Inferior parietal cortex (tissue), 1 donor: Measurements from ENCODE around the gene SPZ1.
"Not testable (repeated sequence)": the region's sequence is repeated elsewhere in the genome, so short reads cannot be mapped to it uniquely, and the experiment has no call there.

Experiments
- DNase-seq: peaks from one replicate; pipeline ENCODE4 v3.0.0-alpha.2; 2016; ENCODE audit errors: extremely low spot score

Gene SPZ1

GRCh38 chr5:80337379-80337778, 17.6 kb downstream of the SPZ1 start:
- DNase-seq = no peak

GRCh38 chr5:80339116-80339515, 19.3 kb downstream of the SPZ1 start:
- no peak for DNase-seq

DNA sequence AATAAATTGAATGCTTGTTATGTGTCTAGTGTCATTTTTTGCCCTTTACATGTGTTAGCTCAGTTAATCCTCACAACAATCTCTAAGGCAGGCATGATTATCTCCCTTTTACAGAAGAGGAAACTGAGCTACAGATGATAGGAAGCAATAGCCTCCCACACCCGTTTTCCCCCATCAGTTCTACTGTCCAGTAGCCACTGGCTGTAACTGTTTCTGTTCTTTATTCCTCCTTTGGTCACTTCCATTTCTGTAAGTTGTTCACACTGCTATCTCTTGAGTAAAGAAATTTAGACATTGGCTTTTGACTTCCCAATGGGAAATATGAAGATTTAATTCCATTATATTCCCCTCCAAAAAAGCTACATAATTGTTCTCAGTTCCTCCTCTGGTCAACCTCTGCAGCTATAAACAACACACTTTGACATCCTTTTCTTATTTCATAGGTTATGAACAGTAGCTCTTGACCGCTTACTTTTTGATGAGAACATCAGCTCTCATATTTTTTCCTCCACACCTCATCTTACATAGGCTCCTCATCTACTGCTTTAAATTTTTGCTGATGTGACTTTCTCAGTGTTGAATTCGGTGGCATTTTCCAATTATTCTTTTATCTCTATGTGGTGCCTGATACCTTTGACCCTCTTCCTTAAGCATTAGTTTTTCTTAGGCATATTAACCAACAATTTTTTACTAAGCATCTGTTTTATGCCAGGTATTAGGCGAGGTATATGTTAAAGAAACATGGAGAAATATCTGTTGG, 21.4 kb downstream of the SPZ1 start:
- DNase-seq = no peak

- DNase-seq = no peak
These were observed 23.3 kb downstream of the SPZ1 start for GRCh38 chr5:80343067-80343466.

DNA sequence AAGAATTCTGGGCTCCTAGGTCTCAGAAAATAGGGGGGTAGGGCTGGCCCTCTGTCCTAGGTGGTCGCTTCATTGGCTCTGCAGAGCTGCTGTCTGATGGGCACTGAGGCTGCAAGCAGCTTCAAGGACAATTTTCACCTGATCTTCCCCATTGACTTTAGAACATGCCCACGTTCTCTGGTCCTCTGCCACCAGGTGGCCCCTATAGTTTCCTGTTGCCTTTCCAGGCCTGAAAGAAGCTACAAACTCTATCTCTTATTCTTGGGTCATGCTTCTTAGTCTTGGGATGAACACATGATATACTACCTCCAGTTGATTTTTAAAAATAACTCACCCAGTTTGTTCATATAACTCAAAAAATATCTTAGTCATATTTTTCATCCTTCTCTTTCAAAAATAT, 26.3 kb downstream of the SPZ1 start:
- DNase-seq = peak; percentile 13

DNA sequence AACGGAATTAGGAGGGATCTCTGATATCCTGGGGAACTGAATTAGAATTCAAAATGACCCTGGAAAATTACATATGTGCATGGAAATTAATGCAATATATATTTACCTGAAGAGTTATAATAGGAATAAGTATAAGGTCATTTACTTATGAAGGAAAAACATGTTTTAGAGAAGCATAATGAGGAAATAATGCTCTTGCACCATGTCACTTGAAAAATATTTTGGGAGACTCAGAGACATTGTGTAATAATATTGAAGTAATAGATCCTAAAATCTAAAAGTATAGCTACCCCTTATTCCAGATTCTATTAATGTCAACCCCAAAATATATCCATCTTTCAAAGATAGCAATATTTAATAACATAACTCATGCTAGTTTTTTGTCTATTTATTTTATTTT, 28.4 kb downstream of the SPZ1 start:
- no peak for DNase-seq

DNA sequence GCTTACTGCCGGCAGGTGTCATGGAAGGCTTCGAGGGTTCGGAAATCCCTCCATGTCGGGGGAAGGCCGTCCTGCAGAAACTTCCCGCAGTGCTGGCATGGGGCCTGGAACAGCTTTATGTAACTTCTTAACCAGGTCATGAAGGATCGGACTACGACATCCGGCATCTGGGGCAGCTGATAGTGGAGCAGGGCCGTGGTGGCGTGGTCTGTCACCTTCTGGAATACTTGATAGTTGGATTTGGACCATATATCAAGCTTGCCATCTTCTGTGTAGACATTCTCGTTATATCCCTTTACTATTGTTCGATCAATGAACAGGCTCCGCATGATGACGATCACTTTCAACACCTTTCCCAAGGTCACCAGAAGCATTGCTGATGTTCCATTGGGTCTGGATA, 31.2 kb downstream of the SPZ1 start:
- DNase-seq = not testable (repeated sequence)

- no peak for DNase-seq
These were observed 35.9 kb downstream of the SPZ1 start for GRCh38 chr5:80355686-80356085.

GRCh38 chr5:80357671-80358070, 37.9 kb downstream of the SPZ1 start:
- DNase-seq = no peak

DNA sequence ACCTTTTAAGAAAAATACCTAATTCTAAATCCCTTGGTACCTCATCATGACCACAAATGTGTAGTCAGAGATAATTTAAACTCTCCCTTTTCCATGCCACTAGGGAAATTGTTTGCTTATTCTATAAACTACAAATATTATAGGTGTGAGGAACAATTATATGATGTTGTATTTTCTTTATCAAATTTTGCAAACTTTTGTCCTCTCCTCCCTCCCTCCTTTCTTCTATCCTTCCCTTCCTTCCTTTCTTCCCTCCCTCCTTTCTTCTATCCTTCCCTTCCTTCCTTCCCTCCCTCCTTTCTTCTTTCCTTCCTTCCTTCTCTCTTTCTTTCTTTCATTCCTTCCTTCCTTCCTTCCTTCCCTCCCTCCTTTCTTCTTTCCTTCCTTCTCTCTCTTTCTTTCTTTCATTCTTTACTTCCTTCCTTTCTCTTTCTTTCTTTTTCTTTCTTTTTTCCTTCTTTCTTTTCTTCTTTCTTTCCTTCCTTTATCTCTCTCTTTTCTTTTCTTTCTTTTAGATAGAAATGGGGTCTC, 41.2 kb downstream of the SPZ1 start:
- DNase-seq = no peak

DNA sequence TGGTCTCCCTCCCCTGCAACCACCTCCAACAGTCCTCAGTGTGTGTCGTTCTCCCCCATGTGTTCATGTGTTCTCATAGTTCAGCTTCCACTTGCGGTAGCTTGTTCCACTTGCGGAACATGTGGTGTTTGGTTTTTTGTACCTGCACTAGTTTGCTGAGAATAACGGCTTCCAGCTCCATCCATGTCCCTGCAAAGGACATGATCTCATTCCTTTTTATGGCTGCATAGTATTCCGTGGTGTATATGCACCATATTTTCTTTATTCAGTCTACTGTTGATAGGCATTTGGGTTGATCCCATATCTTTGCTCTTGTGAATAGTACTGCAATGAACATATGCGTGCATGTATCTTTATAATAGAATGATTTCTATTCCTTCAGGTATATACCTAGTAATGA, 45.1 kb downstream of the SPZ1 start:
- no peak for DNase-seq

DNA sequence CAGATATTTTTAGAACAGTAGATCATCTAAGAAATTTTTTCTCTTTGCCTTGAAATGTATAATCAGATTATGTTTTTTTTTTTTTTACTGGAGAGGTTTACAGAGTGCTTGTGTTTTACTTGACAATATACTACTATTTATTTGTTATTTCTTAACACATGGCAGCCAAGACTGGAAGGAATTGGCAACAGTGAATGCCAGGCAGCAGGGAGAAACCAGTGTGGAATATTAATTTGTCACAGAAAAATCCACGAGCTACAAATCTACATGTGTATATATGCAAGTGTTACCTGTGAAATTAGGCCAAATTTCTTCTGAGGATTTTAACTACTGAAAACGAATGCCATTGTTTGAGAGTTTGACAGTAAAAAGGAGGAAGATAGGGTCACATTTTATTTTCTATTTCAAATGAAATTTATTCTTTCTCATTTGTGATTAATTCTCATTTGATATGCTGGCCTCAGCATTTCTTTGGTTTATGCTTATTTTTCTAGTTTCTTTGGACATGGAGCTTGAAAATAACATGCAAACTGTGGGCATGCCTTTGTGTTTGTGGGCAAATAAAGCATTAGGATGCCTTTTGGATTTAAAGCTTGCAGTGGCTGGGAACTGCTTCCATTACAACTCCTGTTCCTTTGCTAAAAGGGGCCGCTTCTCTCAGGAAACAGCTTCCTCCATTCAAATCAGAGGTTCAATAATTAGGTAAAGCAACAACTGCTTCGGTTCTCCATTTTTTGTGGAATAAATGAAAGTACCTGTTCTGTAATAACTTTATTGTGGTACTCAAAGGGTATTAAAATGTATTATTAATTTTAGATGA, 49.1 kb downstream of the SPZ1 start:
- peak; percentile 18 for DNase-seq

- peak; percentile 24 for DNase-seq
These were observed 49.7 kb downstream of the SPZ1 start for GRCh38 chr5:80369521-80369920.

DNA sequence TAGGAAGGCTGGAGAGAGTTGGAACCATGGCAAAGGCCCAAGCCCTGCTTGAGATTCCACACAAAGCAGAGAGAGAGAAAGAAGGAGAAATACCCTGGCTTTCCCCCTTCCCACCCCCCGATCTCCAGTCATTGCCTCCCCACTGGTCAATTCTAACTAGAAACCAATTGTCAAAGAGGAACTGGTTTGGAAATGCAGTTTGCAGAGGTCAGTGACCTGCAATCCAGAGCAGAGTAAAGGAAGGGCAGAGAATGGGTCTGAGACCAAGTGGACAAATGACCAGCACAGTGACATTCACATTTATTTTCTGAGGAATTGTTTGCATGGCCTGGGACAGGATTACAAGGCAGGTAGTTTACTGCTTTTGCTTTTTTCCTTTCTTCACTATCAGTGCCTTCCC, 50.6 kb downstream of the SPZ1 start:
- DNase-seq = peak; percentile 7
